Measurements from ENCODE around the gene EIF4E2.

Gene EIF4E2

GRCh38 chr2:232603283-232603682 lies 52.8 kb downstream of the EIF4E2 start:
- no peak for DNase-seq

GRCh38 chr2:232604535-232604934 lies 54.0 kb downstream of the EIF4E2 start:
- DNase-seq, result no peak

DNA sequence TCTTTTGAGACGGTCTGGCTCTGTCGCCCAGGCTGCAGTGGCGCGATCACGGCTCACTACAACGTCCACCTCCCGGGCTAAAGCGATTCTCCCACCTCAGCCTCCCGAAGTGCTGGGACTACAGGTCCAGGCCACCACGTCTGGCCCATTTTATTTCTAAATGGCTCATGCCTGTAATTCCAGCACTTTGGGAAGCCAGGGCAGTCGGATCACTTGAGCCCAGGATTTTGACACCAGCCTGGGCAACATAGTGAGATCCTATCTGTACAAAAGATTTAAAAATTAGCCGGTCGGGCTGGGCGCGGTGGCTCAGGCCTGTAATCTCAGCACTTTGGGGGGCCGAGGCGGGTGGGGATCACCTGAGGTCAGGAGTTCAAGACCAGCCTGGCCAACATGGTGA lies 56.5 kb downstream of the EIF4E2 start:
- no peak for DNase-seq

DNA sequence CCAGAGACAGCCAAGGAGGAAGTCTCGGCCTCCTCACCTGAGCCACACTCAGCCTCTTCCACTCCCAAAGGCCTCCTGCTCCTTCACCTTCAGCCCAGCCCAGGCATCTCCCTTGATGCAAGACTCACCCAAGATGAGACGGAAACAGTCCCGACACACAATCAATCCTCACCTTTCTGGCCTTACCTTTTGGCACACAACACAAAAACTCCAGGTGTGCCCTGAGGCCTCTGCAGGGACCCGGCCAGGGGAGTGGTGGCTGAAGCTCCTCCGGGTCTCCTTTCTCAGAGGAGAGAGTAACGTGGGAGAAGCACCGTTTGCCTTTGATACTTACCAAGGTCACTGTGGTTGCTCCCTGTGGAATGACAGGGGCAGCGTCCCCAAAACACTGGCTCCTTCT lies 59.1 kb downstream of the EIF4E2 start:
- no peak for DNase-seq

DNA sequence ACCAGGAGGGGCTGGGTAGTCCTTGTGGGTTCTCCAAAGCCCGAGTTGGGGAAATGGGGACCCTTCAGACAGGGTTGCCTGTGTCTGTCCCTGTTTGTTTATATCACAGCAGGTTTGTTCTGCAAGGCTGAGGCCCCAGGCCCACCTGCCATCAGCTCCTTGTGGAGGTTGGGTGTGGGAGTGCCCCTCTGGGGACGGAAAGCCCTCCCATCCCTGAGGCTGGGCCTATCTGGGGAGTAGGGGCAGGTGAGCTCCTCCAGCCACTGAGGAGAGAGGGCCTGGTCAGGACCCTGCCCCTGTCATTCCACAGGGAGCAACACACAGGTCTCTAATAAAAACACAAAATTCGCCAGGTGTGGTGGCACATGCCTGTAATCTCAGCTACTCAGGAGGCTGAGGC lies 59.6 kb downstream of the EIF4E2 start:
- no peak for DNase-seq

DNA sequence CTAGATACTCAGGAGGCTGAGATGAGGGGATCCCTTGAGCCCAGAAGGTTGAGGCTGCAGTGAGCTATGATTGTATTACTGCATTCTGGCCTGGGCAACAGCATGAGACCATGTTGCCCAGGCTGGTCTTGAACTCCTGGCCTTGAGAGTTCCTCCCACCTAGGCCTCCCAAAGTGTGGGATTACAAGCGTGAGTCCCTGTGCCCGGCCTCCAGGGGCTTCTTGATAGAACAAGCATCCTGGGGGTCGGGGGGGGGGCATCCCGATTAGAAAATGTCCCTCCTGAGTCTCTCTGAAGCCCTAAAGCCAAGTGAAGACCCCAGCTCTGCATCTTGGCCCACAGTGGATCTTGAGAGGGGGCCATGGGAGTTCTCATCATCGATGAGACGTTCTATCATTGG lies 60.6 kb downstream of the EIF4E2 start:
- no peak for DNase-seq

- DNase-seq, result peak; percentile 58 to 76 (median 60)
These were observed 61.2 kb downstream of the EIF4E2 start for GRCh38 chr2:232611559-232612218.

GRCh38 chr2:232613538-232614134 lies 63.1 kb downstream of the EIF4E2 start:
- no peak for DNase-seq

- no peak for DNase-seq
These were observed 64.8 kb downstream of the EIF4E2 start for GRCh38 chr2:232615339-232615738.

Measured in suppressor macrophage treated with lipopolysaccharide for 1 hour (primary cell).